ENCODE measurements around the gene ZNF548.

ZNF548 gene

GRCh38 chr19:57395710-57396109 lies 6.1 kb downstream of the ZNF548 start:
- no peak for DNase-seq

GRCh38 chr19:57398868-57399267 lies 9.2 kb downstream of the ZNF548 start:
- DNase-seq, result no peak

GRCh38 chr19:57403737-57404563 lies 14.3 kb downstream of the ZNF548 start:
- DNase-seq, result no peak

DNA sequence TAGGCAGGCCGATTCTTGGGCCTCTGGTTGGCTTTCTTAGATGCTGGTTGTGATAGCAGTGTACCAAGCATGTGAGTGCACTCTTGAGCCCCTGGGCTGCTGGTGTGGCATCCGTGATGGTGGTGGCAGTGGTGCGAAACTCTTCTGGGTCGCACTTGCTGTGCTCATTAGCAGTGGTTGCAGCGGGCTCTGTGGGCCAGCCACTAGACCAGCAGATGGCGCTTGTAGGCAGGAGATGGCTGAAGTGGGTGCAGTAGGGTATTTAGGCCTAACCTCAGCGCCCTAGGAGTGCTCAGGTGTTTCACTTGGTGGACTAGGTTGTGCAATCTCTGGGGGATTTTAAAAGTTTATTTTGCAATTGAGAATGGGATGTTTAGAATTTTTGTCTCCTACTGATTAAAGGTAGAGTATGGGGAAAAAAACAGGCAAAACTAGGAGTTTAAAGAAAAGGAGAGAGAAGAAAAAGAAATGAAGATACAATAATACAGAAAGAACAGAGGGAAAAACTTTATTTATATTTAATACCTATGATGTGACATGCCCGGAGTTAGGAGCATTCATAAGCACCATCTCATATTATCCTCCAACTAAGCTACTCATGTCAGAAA lies 17.0 kb downstream of the ZNF548 start:
- DNase-seq, result peak in 35 of 58 donors; percentile 0 to 49 (median 6)

DNA sequence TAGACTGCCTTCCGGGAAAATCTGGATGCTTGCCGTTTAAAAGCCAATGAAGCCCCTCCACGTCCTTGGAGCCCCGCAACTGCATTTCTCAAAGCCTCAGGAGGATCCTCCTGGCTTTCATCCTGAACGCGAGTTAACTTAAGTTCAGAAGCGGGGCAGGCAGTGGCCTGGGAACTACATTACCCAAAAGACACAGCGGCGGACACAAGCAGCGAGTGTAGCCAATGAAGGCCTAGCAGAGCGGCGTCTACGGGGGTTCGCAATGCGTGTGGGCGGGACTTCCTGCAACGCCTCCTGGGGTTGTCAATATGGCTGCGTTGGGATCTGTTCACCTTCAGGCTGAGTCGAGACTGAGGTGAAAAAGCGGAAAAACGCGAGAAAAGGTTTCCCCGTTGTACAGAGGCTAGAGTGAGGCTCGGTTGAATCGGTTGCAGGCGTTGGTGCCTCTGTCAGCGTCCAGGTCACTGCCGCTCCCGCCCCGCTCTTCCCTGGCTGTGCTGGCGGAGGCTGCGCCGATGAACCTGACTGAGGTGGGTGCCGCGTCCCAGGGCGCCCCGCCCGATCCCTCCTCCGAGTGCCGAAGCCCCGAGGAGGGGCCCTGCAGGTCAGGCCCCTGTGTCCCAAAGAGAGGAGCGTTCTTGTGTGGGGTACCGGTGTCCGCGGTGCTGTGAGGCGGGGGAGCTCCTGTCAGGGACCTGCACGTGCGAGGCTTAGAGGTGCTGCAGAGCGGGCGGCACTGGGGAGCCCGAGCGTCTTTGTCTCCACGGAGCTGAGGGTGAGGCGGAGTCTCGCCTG lies 21.4 kb downstream of the ZNF548 start, which contains the start of gene ZNF17:
TSS of gene ZNF17 (plus strand) at position 285 of the 795 bp plus-strand sequence. CDS start 2,455 bp downstream, outside the sequence.
- DNase-seq, result peak; percentile 42 to 96 (median 88)

GRCh38 chr19:57419439-57419838 lies 29.8 kb downstream of the ZNF548 start:
- no peak for DNase-seq

DNA sequence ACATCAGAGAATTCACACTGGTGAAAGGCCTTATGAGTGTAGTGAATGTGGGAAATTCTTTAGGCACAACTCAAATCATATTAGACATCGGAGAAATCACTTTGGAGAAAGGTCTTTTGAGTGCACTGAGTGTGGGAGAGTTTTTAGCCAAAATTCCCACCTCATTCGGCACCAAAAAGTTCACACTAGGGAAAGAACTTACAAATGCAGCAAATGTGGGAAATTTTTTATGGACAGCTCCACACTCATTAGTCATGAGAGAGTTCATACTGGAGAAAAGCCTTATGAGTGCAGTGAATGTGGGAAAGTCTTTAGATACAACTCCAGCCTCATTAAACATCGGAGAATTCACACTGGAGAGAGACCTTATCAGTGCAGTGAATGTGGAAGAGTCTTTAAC lies 31.4 kb downstream of the ZNF548 start:
- DNase-seq, result no peak

GRCh38 chr19:57434386-57435061 lies 44.9 kb downstream of the ZNF548 start:
- DNase-seq, result no peak

DNA sequence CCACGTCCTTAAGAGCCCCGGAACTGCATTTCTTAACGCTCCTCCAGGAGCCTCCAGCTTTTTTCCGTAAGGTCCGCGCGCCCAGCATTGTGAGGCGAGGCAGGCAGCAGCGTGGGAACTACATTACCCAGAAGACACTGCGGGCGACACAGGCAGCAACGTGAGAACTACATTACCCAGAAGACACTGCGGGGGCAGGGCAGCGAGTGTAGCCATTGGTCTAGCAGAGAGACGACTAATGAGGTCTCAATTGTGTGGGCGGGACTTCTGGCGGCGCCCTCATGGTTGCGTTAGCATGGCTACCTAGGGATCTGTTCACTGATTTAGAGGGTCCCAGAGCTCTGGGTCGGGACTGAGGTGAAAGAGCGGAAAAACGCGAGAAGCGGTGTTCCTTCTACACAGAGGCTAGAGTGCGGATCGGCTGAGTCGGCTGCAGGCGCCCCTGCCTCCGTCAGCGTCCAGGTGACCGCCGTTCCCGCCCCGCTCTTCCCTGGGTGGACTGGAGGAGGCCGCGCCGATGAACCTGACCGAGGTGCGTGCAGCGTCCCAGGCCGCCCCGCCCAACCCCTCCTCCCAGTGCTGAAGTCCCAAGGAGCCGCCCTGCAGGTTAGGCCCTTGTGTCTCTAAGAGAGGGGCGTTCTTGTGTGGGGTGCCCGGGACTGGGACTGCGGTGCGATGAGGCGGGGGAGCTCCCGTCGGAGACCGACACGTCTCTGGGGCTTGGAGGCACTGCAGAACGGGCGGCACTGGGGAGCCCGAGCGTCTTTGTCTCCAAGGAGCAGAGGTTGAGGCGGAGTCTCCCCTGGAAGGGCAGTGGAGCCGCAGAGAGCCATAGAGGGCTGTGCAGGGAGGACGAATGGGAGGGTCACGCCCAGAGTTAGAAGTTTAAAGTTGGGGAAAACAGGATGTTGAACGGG lies 45.7 kb downstream of the ZNF548 start, which contains the start of gene ZNF749:
TSS of gene ZNF749 (plus strand) at position 264 of the 917 bp plus-strand sequence. CDS start at position 518, 254 bp downstream.
- DNase-seq, result peak; percentile 69 to 99 (median 96)

DNA sequence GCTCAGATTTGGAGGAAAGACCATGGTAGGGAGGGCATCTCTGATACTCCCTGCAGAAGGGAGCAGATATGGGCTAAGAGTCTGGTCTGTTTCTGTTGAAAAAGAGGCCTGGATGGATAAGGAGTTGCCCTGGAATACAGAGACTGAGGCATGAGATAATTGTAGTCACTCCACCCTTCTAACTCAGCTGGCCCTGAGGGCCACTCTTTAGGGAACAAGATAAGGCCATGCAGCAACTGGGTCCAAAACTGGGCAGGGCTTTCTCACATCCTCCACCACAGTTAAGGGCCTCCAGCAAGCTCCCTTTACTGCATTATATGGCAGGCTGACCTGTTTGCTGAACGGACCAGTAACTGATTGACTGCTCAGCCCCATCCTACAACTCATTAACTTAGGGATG lies 46.8 kb downstream of the ZNF548 start:
- no peak for DNase-seq

DNA sequence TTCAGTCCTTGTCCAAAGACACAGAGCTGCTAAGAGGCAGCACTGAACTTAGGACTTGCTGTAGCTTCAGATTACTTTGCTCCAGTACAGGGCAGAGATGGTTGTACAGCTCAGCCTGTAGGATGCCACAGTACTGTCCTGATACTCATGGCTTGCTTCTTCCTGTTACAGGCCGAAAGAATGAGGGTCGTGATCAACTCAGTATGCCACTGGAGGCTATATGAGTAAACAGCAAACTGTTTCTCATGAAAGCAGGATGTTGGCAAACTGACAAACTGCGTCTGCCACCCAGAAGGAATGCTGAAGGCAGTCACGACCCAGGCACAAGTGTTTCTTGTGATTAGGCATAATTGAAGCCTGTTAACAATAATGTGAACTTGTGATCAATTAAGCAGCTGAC lies 48.3 kb downstream of the ZNF548 start:
- DNase-seq, result no peak

DNA sequence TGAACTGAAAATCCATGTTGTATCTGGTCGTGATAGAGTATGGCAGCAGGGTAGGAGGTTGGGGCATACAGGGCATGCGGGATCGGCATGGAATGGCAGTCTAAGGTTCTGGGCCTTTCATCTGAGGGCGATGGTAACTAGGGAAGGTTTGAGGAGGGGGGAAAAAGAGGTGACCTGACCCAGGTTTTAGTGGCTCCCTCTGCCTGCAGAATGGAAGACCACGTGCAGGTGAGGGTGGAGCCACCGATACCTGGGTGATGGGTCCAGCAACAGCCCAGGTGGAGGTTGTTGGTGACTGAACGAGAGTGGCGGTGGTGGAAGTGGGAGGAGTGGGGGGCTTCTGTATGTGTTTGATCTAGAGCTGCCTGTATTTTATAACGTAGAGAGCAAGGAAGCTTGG lies 49.3 kb downstream of the ZNF548 start:
- no peak for DNase-seq

DNA sequence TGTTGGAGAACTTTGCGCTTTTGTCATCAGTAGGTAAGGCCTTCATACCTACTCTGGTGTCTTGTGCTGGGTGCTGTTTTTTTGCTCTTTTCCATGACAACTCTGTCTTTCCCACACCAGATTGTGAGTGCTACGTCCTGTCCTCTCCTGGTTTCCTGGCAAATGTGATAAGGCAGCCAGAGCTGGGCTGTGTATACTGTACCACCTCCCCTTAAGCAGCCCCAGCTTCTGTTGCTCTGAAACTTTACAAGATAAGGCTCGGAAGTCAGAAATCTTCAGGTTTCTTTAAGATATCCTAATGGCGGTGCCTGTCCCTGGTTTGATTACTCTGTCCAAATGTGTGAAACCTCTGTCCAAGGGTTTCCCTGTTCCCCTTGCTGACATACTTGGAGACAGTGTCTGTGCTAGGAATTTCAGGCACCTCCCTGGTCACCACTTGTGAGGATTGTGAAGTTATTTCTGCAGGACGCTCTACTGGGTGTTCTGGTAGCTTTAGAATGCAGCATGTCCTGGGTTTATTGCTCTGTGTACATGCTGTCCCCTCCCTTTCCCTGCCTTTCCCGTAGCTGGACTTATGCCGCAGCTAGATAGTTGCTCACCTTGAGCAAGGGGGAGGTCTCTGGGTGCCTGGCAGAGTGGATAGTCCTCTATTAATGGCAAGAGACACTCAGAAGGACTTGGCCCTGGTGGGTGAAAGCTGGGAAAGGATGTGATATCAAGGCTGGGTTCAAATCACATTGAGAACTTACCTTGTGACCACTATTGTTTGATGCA lies 52.5 kb downstream of the ZNF548 start:
- DNase-seq, result peak in 1 of 58 donors; percentile 2

DNA sequence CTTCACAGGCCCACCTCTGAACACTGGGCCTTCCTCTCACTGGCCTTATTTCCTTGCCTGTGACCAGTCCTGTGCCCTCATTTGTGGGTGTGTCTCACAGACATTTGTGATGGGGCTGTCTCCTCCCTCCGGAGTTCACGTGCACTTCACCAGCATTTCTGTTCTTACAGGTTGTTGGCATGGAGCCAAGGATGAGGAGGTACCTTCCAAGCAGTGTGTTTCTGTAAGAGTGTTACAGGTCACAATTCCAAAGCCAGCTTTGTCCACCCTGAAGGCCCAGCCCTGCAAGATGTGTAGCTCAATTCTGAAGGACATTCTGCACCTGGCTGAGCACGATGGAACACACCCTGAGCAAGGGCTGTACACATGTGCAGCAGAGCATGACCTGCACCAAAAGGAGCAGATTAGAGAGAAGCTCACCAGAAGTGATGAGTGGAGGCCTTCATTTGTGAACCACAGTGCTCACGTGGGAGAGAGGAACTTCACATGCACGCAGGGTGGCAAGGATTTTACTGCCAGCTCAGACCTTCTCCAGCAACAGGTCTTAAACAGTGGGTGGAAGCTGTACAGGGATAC lies 53.6 kb downstream of the ZNF548 start:
- DNase-seq, result no peak

GRCh38 chr19:57452307-57452706 lies 62.7 kb downstream of the ZNF548 start:
- no peak for DNase-seq
